ENCODE results near the gene FN1.

The FN1 gene

DNA sequence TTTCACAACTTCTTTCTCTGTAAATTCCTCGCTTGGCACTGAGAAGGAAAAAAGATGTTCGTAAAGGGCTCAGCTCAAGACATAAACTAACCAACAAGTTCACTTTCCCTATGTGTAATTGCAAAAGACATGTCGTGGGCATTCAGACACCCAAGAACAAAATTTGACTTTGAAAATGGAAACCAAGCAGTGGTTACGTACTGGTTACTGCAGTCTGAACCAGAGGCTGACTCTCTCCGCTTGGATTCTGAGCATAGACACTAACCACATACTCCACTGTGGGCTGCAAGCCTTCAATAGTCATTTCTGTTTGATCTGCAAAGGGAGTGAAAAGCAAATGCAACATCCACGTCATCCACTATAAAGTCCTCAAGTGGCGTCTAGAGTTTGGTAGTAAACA is 53.9 kb downstream of the FN1 start:
- DNase-seq = no peak

DNA sequence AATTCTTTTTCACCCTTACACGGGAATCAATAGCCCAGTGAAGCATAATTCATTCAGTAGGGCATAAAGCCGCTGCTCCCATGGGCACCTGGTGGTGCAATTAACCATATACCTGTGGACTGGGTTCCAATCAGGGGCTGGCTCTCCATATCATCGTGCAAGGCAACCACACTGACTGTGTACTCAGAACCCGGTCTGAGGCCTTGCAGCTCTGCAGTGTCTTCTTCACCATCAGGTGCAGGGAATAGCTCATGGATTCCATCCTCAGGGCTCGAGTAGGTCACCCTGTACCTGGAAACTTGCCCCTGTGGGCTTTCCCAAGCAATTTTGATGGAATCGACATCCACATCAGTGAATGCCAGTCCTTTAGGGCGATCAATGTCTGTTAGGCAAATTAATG is 55.2 kb downstream of the FN1 start:
- DNase-seq = no peak

DNA sequence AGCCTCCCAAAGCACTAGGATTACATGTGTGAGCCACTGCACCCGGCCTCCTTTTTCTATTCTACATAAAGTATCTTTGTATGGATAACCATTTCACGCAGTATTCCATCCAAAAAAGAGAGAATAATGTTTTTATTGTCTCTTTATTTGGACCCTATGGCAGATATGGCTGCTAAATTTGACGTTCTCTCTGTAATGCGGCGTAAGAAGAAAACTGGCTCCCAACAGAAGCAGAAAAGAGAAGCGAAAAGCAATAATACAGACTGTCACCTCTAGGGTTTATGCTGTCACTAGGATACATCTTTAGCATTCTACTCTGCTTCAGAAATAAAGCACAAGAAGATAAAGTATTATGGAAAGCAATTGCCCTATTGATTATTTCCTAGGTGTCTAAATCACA is 55.9 kb downstream of the FN1 start:
- no peak for DNase-seq

DNA sequence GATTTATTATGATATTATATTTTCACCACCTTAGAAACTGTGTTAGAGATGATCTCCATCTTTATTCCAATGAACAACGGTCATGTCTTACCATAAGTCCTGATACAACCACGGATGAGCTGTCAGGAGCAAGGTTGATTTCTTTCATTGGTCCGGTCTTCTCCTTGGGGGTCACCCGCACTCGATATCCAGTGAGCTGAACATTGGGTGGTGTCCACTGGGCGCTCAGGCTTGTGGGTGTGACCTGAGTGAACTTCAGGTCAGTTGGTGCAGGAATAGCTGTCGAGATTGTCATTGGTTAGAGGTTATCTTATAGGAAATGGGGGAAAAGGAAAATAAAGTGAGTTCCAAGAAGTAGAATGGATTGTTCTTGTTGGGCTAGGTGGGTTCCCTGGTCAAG is 56.8 kb downstream of the FN1 start:
- DNase-seq = no peak

DNA sequence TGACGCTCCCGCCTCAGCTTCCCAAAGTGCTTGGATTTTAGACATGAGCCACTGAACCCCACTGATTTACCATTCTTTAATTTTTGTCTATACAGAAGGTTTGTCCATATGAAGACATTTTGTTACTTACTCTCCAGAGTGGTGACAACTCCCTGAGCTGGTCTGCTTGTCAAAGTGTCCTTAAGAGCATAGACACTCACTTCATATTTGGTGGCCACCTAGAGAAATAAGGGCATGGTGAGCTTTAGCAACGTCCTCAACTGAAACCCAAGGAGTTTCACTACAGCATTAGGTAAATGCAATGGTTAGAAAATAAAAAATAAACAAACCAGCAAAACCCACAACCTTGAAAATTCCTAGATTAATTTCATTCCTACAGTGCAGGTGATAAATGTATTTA is 57.8 kb downstream of the FN1 start:
- no peak for DNase-seq

DNA sequence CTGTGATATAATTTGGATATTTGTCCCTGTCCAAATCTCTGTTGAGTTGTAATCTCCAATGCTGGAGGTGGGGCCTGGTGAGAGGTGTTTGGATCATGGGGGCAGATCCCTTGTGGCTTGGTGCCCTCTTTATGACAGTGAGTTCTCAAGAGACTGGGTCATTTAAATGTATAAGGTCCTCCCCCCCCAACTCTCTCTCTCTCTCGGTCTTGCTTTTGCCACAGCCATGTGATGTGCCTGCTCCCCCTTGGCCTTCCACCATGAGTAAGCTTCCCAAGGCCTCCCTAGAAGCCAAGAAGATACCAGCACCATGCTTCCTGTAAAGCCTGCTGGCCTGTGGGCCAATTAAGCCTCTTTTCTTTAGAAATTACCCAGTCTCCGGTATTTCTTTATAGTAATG is 58.6 kb downstream of the FN1 start:
- no peak for DNase-seq

DNA sequence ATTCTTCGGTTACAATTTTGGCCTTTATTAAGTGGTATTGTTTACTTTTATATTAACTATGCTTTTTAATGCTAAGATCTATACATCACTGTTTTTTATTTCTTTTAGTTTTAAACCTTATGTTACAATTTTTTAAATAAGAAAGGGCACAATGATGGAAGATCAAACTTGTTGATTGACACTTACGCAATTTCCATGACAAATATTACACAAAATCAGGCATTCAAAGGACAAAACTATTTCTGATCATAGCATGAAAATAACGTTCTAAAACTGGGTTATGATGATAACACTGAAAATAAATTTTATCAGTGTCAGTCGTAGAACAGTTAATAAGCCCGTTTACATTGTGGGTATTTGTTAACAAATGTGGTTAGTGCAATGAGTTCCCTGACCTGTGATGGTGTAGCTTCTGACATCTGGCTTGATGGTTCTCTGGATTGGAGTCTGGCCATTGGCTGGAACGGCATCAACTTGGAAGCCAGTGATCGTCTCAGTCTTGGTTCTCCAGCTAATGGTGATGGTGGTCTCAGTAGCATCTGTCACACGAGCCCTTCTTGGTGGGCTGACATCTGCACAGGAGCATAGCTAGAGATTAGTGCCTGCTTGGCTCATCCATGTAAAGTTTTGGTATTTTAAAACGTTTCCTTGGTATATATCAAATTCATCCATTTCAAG is 59.6 kb downstream of the FN1 start:
- DNase-seq = no peak

DNA sequence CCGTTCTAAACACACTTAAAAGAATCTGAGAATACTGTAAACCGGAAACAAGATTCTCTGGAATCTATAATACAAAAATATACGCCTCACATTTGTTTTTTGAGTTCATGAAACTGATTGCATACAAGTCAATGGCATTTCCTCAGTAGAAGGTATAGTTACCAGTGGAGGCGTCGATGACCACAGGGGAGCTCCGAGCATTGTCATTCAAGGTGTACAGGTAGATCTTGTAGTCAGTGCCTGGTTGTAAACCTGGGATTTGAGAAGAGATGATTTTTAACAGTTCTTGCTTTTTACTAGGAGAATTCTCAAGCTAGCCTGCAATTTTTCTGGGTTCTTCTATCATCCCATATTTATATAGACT is 60.4 kb downstream of the FN1 start:
- DNase-seq = no peak

DNA sequence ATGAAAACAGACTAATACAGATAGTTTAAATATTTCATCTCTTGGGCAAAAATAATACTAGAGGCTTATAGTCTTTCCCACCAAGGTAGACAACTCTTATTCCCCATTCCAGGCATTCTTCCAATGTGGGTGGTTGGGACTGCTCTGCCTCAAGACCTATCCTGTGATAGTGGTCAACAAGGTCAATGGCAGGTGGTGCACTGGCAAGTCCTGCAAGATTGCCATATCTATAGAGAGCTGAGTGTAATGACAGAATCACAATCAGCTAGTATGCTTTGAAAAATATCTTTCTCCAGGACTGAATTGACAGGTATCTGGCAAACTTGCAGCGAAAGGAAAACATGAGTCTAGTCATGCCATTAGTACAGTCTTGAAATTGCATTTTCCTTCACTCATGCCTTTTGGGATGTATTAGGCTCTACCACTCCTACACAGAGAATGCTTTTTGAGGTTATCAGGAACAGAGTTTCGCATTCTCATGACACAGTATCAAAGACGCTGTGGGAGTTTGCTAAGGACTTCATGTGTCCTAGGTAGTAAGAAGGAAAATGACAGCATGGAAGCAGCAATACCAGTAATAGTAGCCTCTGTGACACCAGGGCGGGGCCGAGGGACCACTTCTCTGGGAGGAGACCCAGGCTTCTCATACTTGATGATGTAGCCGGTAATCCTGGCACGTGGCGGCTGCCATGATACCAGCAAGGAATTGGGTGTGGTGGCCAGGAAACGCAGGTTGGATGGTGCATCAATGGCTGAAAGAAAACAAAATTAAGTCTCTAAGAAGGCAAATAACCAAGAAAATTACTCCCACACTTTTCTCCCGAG is 61.0 kb downstream of the FN1 start:
- no peak for DNase-seq

DNA sequence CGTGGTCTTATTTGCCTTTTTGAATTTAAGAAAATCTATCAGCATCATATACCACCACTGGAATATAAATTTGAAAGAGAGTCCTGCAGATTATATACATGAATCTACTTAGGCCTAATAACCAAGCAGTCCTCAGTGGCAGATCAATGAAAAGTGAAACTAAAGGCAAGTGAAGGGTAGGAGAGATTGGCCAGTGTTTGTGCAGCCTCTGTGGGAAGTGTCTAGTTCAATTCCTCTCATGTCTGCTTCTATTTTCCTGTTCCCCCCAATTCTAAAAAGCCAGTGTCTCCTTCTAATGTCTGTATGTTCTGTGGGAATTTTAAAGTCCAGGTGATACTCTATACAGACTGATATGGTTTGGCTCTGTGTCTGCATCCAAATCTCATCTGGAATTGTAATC is 61.9 kb downstream of the FN1 start:
- no peak for DNase-seq

DNA sequence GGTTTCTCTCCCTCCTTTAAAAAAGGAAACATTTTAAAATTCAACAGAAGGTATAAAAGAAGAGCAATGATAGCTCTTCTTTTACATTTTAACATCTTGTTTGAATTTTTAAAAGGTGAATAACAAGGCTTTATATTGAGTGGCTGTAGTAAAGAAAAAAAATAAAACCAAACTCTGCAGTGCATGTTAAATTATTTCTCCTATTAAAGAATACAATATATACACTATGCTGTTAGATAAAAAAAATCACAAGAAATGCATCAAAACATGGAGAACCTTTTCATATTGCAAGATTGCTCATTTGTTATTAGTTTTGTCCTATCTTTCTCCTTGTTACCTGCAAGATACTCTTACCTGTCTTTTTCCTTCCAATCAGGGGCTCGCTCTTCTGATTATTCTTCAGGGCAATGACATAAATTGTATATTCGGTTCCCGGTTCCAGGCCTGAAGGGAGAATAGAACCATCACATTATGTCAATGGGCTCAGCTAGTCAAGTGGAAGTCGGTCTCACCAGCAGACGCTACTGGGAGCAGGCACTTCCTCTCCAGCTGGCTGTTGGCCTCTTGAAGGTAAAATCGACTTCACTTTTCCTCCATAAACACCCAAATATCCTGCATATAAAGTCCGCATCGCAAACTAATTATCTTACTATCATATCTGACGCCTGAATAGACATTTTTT is 62.8 kb downstream of the FN1 start:
- no peak for DNase-seq

DNA sequence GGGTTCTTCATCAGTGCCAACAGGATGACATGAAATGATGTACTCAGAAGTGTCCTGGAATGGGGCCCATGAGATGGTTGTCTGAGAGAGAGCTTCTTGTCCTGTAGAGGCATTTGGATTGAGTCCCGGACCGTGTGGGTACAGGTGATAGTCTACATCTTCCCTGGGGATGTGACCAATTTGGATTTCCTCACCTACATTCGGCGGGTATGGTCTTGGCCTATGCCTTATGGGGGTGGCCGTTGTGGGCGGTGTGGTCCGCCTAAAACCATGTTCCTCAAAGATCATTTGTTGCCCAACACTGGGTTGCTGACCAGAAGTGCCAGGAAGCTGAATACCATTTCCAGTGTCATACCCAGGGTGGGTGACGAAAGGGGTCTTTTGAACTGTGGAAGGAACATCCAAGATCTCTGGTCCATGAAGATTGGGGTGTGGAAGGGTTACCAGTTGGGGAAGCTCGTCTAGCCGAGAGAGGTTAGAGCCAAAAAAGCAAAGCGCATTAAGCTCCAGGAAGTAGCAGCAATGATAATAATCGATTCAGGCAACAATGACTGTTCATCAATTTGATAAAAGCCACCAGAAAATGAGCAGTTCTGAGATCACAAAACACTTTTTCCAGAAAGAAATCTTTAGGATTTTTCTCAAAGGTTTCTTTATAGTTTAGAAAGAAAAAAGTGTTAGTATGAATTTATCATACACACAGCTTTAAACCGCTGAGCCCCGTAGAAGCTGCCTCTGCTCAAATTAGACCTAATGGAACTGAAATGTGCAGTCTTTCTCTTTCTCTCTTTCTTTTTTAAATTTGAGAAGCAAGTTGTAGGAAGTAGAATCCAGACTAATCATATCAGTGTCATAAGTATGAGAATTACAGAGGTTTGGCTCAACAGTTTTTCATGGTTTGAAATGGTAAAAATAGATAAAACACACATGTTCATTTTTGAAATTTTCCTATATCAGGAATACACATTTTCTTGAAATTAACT is 63.7 kb downstream of the FN1 start:
- DNase-seq = no peak

DNA sequence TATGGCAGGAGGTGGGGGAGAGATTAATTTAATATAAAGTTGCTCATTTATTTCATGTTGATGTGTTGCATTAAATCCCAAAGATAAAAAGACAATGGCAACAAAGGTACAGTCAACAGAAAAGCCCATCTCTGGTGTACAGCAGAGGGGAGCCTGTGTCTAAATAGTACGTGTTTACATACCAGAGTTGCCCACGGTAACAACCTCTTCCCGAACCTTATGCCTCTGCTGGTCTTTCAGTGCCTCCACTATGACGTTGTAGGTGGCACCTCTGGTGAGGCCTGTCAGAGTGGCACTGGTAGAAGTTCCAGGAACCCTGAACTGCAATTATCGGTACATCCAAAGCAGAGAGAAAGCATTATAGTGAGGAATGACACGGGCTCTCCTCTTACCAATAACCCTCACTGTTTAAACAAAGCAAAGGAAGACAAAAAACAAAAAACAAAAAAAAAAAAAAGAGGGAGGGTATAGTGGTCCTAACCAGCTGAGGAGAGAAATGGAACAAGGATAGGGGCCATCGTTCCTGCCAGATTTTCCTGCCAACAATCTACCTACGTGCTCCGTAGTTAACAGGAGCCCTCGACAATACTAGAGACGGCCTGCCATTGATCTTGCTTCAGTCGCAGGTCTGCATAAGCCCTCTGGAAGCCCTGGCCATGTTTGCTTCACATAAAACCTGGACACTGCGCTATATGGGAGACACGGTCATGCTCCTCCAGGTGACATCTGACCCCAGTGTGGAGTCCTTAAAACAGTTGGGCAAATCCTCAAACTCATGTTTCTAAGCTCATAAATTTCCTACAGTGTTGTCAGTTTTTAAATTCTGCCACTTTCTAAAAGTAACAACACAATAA is 65.5 kb downstream of the FN1 start:
- DNase-seq = no peak

DNA sequence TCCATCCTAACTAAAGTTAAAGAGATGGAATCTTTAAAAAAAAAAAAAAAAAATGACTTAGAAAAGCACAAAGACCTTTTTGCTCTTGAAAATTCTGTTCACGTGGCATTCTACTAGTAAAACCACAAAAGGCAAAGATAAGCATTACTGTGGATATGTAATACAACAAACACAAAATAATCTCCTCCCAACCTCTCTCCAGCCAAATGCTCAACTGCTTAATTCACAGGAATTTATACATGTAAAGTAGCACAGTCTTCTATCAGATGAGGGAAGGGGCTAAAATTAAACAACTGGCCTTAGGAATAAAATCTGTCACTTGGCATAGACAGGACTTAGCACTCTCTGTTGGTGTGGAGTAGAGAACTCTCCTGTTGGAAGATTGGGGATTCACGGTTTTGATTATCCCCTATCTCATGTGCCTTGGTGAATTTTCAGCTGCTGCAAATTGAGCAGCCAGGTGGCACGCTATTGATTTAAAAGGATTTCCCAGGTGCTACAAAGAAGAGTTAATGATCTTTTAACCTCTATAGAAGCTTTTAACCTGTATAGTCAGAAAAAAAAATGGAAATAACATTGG is 66.6 kb downstream of the FN1 start:
- no peak for DNase-seq

DNA sequence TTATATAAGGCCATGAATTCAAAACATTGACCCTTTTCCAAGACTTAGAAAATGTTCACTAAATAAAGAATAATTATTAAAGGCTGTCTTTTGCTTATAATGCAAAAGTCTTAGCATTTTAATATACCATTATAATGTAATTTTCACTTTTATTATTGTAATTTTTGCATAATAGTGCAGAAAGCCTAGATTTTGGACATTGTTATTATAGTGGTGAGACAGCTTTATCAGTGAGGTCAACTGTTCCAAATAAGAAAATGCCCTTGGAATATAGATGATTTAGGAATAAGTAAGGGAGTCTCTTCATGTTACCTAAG is 67.4 kb downstream of the FN1 start:
- DNase-seq = no peak

DNA sequence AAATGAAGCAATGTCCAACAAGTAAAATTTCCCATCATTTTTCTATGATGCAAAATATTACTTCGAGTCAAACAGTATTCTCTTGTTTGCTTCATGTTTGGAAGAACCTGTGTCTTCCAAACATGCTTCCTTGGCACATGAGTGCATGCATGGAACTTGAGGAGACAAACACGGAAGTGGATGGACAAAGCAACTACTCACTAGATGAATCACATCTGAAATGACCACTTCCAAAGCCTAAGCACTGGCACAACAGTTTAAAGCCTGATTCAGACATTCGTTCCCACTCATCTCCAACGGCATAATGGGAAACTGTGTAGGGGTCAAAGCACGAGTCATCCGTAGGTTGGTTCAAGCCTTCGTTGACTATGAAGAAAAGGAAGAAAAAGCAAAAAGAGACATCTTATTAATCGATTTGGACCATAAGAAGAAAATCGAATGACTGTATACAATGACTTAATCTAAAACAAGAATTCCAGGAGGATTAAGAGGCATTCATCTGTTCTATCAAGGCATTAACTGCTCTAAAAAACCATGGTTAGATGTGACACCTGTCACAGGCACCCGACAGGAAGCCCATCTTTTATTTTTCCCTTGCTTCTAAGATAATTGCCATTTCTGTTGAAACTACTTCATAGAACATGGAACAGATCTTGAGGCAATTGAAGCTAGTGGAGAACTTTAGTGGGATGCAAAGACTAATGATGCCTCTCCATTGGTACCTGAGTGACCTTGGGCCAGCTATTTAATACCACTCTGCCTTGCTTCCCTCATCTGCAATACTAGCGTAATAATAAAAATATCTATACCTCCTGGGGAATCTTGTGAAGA is 68.0 kb downstream of the FN1 start:
- DNase-seq = no peak

DNA sequence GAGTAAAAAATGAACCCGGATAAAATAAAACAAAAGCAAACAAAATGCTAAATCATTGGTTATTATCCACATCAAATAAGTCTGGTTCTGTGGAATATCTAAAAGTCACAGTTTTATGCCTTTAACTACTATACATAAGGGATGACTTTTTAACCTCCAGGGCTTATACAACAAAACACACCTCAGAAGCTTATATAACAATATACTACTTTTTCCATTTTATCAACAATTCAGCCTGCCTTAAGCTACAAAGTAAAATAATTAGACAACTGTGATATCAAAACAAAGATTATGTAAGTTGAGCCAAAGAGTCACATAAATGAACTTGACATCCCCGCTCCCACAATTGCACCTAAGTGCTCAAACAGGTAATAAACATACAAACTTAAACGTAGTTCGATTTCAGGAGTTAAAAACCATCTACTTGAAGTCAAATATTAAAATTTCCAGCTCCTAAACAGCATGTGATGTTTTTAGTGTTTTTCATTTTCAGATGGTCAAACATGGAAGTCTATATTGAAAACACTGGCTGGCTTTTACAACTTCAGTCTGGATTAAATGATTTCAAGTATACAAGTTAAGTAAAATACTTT is 69.3 kb downstream of the FN1 start:
- no peak for DNase-seq

DNA sequence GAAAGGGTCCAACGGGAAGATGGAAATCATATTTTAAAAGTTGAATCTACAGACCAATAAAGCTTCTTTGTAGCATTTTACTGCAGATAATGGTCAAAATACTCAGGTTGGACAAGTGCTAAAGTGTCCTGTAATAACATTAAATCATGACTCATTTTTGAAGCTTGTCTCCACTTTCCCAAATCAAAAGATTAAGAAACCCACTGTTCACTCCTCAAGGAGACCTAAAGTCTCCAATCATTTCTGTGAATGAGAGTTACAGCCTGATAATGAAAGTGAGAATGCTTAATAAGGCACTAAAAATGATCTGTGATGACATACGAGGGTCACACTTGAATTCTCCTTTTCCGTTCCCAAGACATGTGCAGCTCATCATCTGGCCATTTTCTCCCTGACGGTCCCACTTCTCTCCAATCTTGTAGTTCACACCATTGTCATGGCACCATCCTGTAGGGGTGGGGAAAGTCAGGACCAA is 70.6 kb downstream of the FN1 start:
- DNase-seq = no peak

DNA sequence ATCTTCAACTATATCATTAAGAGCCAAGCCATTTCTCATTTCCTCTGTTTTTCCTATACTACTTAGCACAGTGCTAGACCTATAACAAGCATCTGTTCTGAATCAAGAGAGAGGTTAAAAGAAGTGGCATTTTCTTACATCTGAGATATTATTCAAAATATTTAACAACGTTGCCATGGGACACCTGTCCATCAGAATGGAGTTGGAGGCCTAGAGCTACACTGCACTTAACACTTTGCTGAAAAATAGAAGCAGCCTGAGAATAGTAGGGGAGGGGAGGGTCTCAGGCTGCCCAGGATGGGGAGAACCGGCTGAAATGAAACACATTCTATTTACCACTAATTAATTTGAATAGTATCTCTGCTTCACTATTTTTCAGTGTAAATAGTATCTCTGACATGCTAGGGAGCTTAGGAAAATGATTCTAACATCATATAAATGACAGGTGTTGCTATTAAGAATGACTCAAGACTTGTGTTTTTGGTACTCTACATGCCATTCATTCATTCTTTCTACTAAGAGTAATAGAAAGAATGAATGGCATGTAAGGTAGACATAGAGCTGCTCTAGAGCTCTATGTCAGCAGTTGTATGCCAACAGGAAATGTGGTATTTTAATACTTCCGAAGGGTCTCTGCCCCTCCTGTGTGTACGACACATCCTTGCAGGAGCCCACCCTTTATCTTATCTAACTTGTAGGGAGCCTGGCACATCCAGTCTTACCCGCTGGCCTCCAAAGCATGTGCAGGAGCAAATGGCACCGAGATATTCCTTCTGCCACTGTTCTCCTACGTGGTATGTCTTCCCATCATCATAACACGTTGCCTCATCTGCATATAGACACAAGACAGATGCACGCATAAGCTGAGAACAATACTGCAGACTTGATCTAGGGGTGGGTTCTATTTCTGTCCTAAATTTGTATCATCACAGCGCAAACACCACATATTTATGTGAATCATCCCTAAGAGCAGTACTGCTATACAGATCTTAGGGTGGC is 71.4 kb downstream of the FN1 start:
- no peak for DNase-seq

All from stimulated activated CD8-positive, alpha-beta memory T cell treated with anti-CD3 and anti-CD28 coated beads, Interleukin-4, amount 100 ng/mL, for 48 hours (primary cell).